ENCODE measurements around the gene BET1L.

DNA sequence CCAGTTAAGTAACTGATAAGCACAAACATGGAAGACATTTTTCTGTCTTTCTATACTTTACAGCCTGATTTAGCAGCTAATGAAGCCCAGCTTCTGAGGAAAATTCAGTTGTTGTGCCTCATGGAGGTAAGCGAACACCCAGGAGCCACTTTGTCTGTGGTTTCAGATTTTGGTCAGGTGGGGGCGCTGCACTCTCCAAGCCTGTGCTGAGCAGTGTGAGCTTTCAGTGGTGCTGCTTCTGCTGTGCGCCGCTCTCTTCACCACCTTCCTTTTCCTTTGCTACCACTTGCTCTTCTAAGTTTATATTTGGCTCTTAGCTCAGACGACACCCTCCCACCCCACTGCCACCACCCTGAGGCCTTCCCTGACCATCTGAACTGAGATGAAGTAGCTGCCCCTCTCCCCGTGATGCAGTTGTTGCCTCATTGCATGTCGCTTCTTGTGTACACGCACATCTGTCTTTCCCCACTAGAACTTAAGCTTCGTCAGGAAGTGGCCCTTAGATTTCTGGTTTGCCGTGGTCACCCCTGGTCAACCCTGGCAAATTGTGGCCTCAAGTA lies 43.6 kb upstream of the BET1L start:
- TF ChIP-seq EZH2 (IDR thresholded peaks at IDR 0.05; ENCODE audit: insufficient read depth, poor library complexity, severe bottlenecking): no peak
- no peak for TF ChIP-seq EZH2phosphoT487 (IDR thresholded peaks at IDR 0.05; ENCODE audit: insufficient read depth, low read depth)

Data from GM23248 (cell line).